Naive B cell (primary cell): Measurements from ENCODE around the gene EDEM3. TPM values are rescaled to one million over a fixed set of nuclear protein-coding genes. Genes with fewer than 3 reads are reported as not detected.
"Not testable (repeated sequence)": the region's sequence is repeated elsewhere in the genome, so short reads cannot be mapped to it uniquely, and the experiment has no call there.

ENCODE experiments used
- ATAC-seq, 2 donors: fragments of 150-1000 bp; cut with Tn5 transposase; 2 replicates each; pipeline ENCODE4 v1.10.0; 2021; ENCODE audit warnings: low read depth in 2 of 2, mild to moderate bottlenecking in 2 of 2, moderate library complexity in 2 of 2
- DNase-seq: peaks from one replicate; pipeline ENCODE4 v3.0.0; 2022
- H3K27ac Mint-ChIP-seq, 6 donors: one replicate each; pipeline ENCODE4 v1.8.0; 2020 to 2022; ENCODE audit warnings: mild to moderate bottlenecking in 6 of 6, mixed read lengths in 6 of 6, moderate library complexity in 5 of 6, inconsistent platforms in 2 of 6
- H3K27me3 Mint-ChIP-seq, 3 donors: one replicate each; pipeline ENCODE4 v1.8.0; 2021 to 2022; ENCODE audit warnings: mixed read lengths in 3 of 3, mild to moderate bottlenecking in 1 of 3
- H3K36me3 Mint-ChIP-seq, 2 donors: one replicate each; pipeline ENCODE4 v1.8.0; 2020 to 2022; ENCODE audit warnings: mixed read lengths in 2 of 2, inconsistent platforms in 1 of 2, mild to moderate bottlenecking in 1 of 2
- H3K4me1 Mint-ChIP-seq, 3 donors: one replicate each; pipeline ENCODE4 v1.8.0; 2020 to 2022; ENCODE audit warnings: mixed read lengths in 3 of 3, inconsistent platforms in 1 of 3, mild to moderate bottlenecking in 1 of 3, moderate library complexity in 1 of 3
- H3K4me3 Mint-ChIP-seq, 8 donors: one replicate each; pipeline ENCODE4 v1.8.0; 2020 to 2022; ENCODE audit warnings: mild to moderate bottlenecking in 8 of 8, mixed read lengths in 8 of 8, moderate library complexity in 8 of 8, inconsistent platforms in 2 of 8
- H3K9me3 Mint-ChIP-seq, 7 donors: one replicate each; pipeline ENCODE4 v1.8.0; 2020 to 2022; ENCODE audit warnings: mixed read lengths in 7 of 7, mild to moderate bottlenecking in 5 of 7, inconsistent platforms in 2 of 7, moderate library complexity in 1 of 7
- polyA plus RNA-seq, 6 donors: library from polyadenylated mRNA; unstranded; fragments of 300-500 nt; fragmentation: Illumina TruSeq; gene quantifications; one replicate each; pipeline ENCODE4 v1.2.3, GENCODE V29; 2021; ENCODE audit warnings: low read depth in 6 of 6

EDEM3 gene
- polyA plus RNA-seq, 6 donors from 2014 or later: 5.6 to 13.3 (median 11.0) TPM

GRCh38 chr1:184695023-184695422, 59.6 kb downstream of the EDEM3 start:
- H3K27ac Mint-ChIP-seq: peak overlapping the region in 2 of 6 donors; percentile 38 to 73
- DNase-seq (no peak), ATAC-seq (no peak)
- no peaks in the 10 kb centered on the region for H3K9me3 Mint-ChIP-seq
- peaks cover 0 to 15% (median 0%) of the 10 kb centered on the region in 3 donors for H3K4me1 Mint-ChIP-seq
- no peaks in the 10 kb centered on the region for H3K27me3 Mint-ChIP-seq
- H3K36me3 Mint-ChIP-seq: peaks cover 24 to 28% of the 10 kb centered on the region in 2 donors
- no peak overlapping the region for H3K4me3 Mint-ChIP-seq

- ATAC-seq (no peak), DNase-seq (no peak)
- H3K9me3 Mint-ChIP-seq: no peaks in the 10 kb centered on the region
- no peaks in the 10 kb centered on the region for H3K27me3 Mint-ChIP-seq
- no peak overlapping the region for H3K4me3 Mint-ChIP-seq
- H3K4me1 Mint-ChIP-seq: peaks cover 0 to 6% (median 0%) of the 10 kb centered on the region in 3 donors
- peaks cover 16 to 27% of the 10 kb centered on the region in 2 donors for H3K36me3 Mint-ChIP-seq
- H3K27ac Mint-ChIP-seq: peak overlapping the region in 1 of 6 donors; percentile 85
Observed at GRCh38 chr1:184693011-184693410, 61.6 kb downstream of the EDEM3 start.

GRCh38 chr1:184691719-184692324, 62.8 kb downstream of the EDEM3 start:
- ATAC-seq (no peak), DNase-seq (no peak)
- peaks cover 16 to 27% of the 10 kb centered on the region in 2 donors for H3K36me3 Mint-ChIP-seq
- no peaks in the 10 kb centered on the region for H3K9me3 Mint-ChIP-seq
- peak overlapping the region in 1 of 6 donors; percentile 37 for H3K27ac Mint-ChIP-seq
- no peak overlapping the region for H3K4me3 Mint-ChIP-seq
- H3K27me3 Mint-ChIP-seq: no peaks in the 10 kb centered on the region
- H3K4me1 Mint-ChIP-seq: peaks cover 0 to 6% (median 0%) of the 10 kb centered on the region in 3 donors

- Mint-ChIP-seq H3K9me3 (peaks cover 0 to 10% (median 3%) of the 10 kb centered on the region in 7 donors), H3K4me1 (no peaks in the 10 kb centered on the region), H3K27ac (peak overlapping the region in 1 of 6 donors; percentile 49), H3K4me3 (no peak overlapping the region), H3K36me3 (peaks cover 0 to 7% of the 10 kb centered on the region in 2 donors), H3K27me3 (no peaks in the 10 kb centered on the region)
- ATAC-seq: no peak
- DNase-seq: no peak
Observed at GRCh38 chr1:184686540-184686939, 68.1 kb downstream of the EDEM3 start.

- H3K36me3 Mint-ChIP-seq: peaks cover 0 to 13% of the 10 kb centered on the region in 2 donors
- peaks cover 0 to 3% (median 0%) of the 10 kb centered on the region in 3 donors for H3K4me1 Mint-ChIP-seq
- peak overlapping the region in 1 of 6 donors; percentile 73 for H3K27ac Mint-ChIP-seq
- DNase-seq (no peak), ATAC-seq (no peak)
- H3K4me3 Mint-ChIP-seq: no peak overlapping the region
- H3K9me3 Mint-ChIP-seq: peaks cover 6 to 24% (median 16%) of the 10 kb centered on the region in 7 donors
- H3K27me3 Mint-ChIP-seq: no peaks in the 10 kb centered on the region
Observed at GRCh38 chr1:184685116-184685515, 69.5 kb downstream of the EDEM3 start.

- peaks cover 0 to 13% of the 10 kb centered on the region in 2 donors for H3K36me3 Mint-ChIP-seq
- H3K9me3 Mint-ChIP-seq: peaks cover 6 to 26% (median 17%) of the 10 kb centered on the region in 7 donors
- DNase-seq (no peak), ATAC-seq (no peak)
- no peaks in the 10 kb centered on the region for H3K27me3 Mint-ChIP-seq
- H3K4me3 Mint-ChIP-seq: no peak overlapping the region
- peak overlapping the region in 2 of 6 donors; percentile 62 to 73 for H3K27ac Mint-ChIP-seq
- H3K4me1 Mint-ChIP-seq: peaks cover 0 to 3% (median 0%) of the 10 kb centered on the region in 3 donors
Observed at GRCh38 chr1:184684285-184685074, 70.2 kb downstream of the EDEM3 start.

- no peaks in the 10 kb centered on the region for H3K27me3 Mint-ChIP-seq
- DNase-seq (no peak), ATAC-seq (no peak)
- no peak overlapping the region for H3K27ac Mint-ChIP-seq
- no peak overlapping the region for H3K4me3 Mint-ChIP-seq
- peaks cover 0 to 3% (median 0%) of the 10 kb centered on the region in 3 donors for H3K4me1 Mint-ChIP-seq
- H3K36me3 Mint-ChIP-seq: peaks cover 0 to 13% of the 10 kb centered on the region in 2 donors
- peaks cover 6 to 31% (median 20%) of the 10 kb centered on the region in 7 donors for H3K9me3 Mint-ChIP-seq
Observed at GRCh38 chr1:184682956-184683355, 71.7 kb downstream of the EDEM3 start.

GRCh38 chr1:184680611-184681225, 73.9 kb downstream of the EDEM3 start:
- DNase-seq, H3K4me3 Mint-ChIP-seq, H3K4me1 Mint-ChIP-seq, H3K27me3 Mint-ChIP-seq, H3K27ac Mint-ChIP-seq, ATAC-seq: not testable (repeated sequence)
- Mint-ChIP-seq H3K9me3 (peaks cover 8 to 31% (median 21%) of the 10 kb centered on the region in 7 donors), H3K36me3 (peaks cover 8 to 13% of the 10 kb centered on the region in 2 donors)

GRCh38 chr1:184679472-184679871, 75.2 kb downstream of the EDEM3 start:
- H3K27me3 Mint-ChIP-seq, DNase-seq, H3K4me3 Mint-ChIP-seq, H3K27ac Mint-ChIP-seq, ATAC-seq, H3K4me1 Mint-ChIP-seq: not testable (repeated sequence)
- H3K9me3 Mint-ChIP-seq: peaks cover 8 to 31% (median 22%) of the 10 kb centered on the region in 7 donors
- H3K36me3 Mint-ChIP-seq: peaks cover 8 to 13% of the 10 kb centered on the region in 2 donors

GRCh38 chr1:184677344-184677743, 77.3 kb downstream of the EDEM3 start:
- ATAC-seq (no peak), DNase-seq (no peak)
- H3K36me3 Mint-ChIP-seq: peaks cover 8 to 13% of the 10 kb centered on the region in 2 donors
- no peak overlapping the region for H3K4me3 Mint-ChIP-seq
- no peak overlapping the region for H3K27ac Mint-ChIP-seq
- H3K9me3 Mint-ChIP-seq: peaks cover 8 to 28% (median 20%) of the 10 kb centered on the region in 7 donors
- H3K4me1 Mint-ChIP-seq: peaks cover 0 to 3% (median 0%) of the 10 kb centered on the region in 3 donors
- H3K27me3 Mint-ChIP-seq: peaks cover 8 to 21% (median 14%) of the 10 kb centered on the region in 3 donors

GRCh38 chr1:184673305-184673704, 81.4 kb downstream of the EDEM3 start:
- Mint-ChIP-seq H3K27me3 (peaks cover 8 to 36% (median 27%) of the 10 kb centered on the region in 3 donors), H3K9me3 (peaks cover 0 to 4% (median 2%) of the 10 kb centered on the region in 7 donors), H3K36me3 (peaks cover 0 to 8% of the 10 kb centered on the region in 2 donors), H3K4me3 (no peak overlapping the region), H3K4me1 (no peaks in the 10 kb centered on the region), H3K27ac (no peak overlapping the region)
- ATAC-seq: no peak
- no peak for DNase-seq

GRCh38 chr1:184672013-184672726, 82.5 kb downstream of the EDEM3 start:
- peaks cover 0 to 4% (median 2%) of the 10 kb centered on the region in 7 donors for H3K9me3 Mint-ChIP-seq
- peaks cover 0 to 8% of the 10 kb centered on the region in 2 donors for H3K36me3 Mint-ChIP-seq
- ATAC-seq (no peak), DNase-seq (no peak)
- H3K4me1 Mint-ChIP-seq: no peaks in the 10 kb centered on the region
- no peak overlapping the region for H3K4me3 Mint-ChIP-seq
- H3K27ac Mint-ChIP-seq: no peak overlapping the region
- peaks cover 8 to 36% (median 27%) of the 10 kb centered on the region in 3 donors for H3K27me3 Mint-ChIP-seq

GRCh38 chr1:184669391-184669790, 85.3 kb downstream of the EDEM3 start:
- no peak for DNase-seq
- H3K36me3 Mint-ChIP-seq: no peaks in the 10 kb centered on the region
- H3K9me3 Mint-ChIP-seq: no peaks in the 10 kb centered on the region
- H3K4me1 Mint-ChIP-seq: no peaks in the 10 kb centered on the region
- peaks cover 20 to 37% (median 26%) of the 10 kb centered on the region in 3 donors for H3K27me3 Mint-ChIP-seq
- no peak for ATAC-seq
- no peak overlapping the region for H3K4me3 Mint-ChIP-seq
- no peak overlapping the region for H3K27ac Mint-ChIP-seq
